H9 (cell line): ENCODE data around the gene EML4. TPM values are rescaled to one million over a fixed set of nuclear protein-coding genes. Genes with fewer than 3 reads are reported as not detected.

Experiments used
- DNase-seq: peaks from one replicate; pipeline ENCODE4 v3.0.0-alpha.2; 2017
- H2AFZ ChIP-seq: one replicate; pipeline ENCODE4 v1.6.1; 2013; ENCODE audit warnings: mild to moderate bottlenecking, low read length, control low read depth, moderate library complexity
- H2AK5ac ChIP-seq: 2 replicates; pipeline ENCODE4 v1.6.1; 2013; ENCODE audit warnings: low read length, control low read depth, mixed read lengths; ENCODE audit not compliant: insufficient read length
- H2BK120ac ChIP-seq: one replicate; pipeline ENCODE4 v1.6.1; 2013; ENCODE audit warnings: low read depth, mild to moderate bottlenecking, low read length, control low read depth, inconsistent platforms; ENCODE audit not compliant: poor library complexity, severe bottlenecking
- H2BK12ac ChIP-seq: 2 replicates; pipeline ENCODE4 v1.6.1; 2013; ENCODE audit warnings: low read length, control low read depth, mixed read lengths, low read depth; ENCODE audit not compliant: insufficient read length
- H2BK15ac ChIP-seq: 2 replicates; pipeline ENCODE4 v1.6.1; 2013; ENCODE audit warnings: low read depth, low read length, control low read depth
- H2BK20ac ChIP-seq: one replicate; pipeline ENCODE4 v1.6.1; 2013; ENCODE audit warnings: low read depth, mild to moderate bottlenecking, low read length, control low read depth, inconsistent platforms; ENCODE audit not compliant: poor library complexity, severe bottlenecking
- H2BK5ac ChIP-seq: 2 replicates; pipeline ENCODE4 v1.6.1; 2013; ENCODE audit warnings: low read length, control low read depth, mixed read lengths; ENCODE audit not compliant: insufficient read length
- H3K14ac ChIP-seq: 2 replicates; pipeline ENCODE4 v1.6.1; 2013; ENCODE audit warnings: low read length, control low read depth; ENCODE audit not compliant: insufficient read depth
- H3K18ac ChIP-seq: 2 replicates; pipeline ENCODE4 v1.6.1; 2013; ENCODE audit warnings: low read depth, mild to moderate bottlenecking, mixed read lengths, low read length, control low read depth; ENCODE audit not compliant: insufficient read length
- H3K23ac ChIP-seq: 2 replicates; pipeline ENCODE4 v1.6.1; 2013; ENCODE audit warnings: low read length, control low read depth, mixed read lengths, low read depth; ENCODE audit not compliant: insufficient read length
- H3K23me2 ChIP-seq: 2 replicates; pipeline ENCODE4 v1.6.1; 2013; ENCODE audit warnings: low read depth, mild to moderate bottlenecking, mixed read lengths, low read length, control low read depth; ENCODE audit not compliant: insufficient read length, poor library complexity, severe bottlenecking
- H3K27ac ChIP-seq: 2 replicates; pipeline ENCODE4 v1.5.1; 2013; ENCODE audit warnings: low read length, control low read depth, mixed read lengths, low read depth; ENCODE audit not compliant: insufficient read length
- H3K27me3 ChIP-seq: 2 replicates; pipeline ENCODE4 v1.6.1; 2013; ENCODE audit warnings: low read length, control low read depth, inconsistent platforms; ENCODE audit not compliant: insufficient read depth
- H3K4ac ChIP-seq: 2 replicates; pipeline ENCODE4 v1.6.1; 2013; ENCODE audit warnings: low read depth, mild to moderate bottlenecking, control low read depth, inconsistent platforms, low read length, moderate library complexity
- H3K4me1 ChIP-seq: 2 replicates; pipeline ENCODE4 v1.6.1; 2013; ENCODE audit warnings: low read length, control low read depth, inconsistent platforms; ENCODE audit not compliant: insufficient read depth
- H3K4me2 ChIP-seq: 2 replicates; pipeline ENCODE4 v1.6.1; 2013; ENCODE audit warnings: low read length, control low read depth, mixed read lengths; ENCODE audit not compliant: insufficient read length, insufficient read depth
- H3K56ac ChIP-seq: 2 replicates; pipeline ENCODE4 v1.6.1; 2013; ENCODE audit warnings: low read depth, mild to moderate bottlenecking, mixed read lengths, low read length, control low read depth; ENCODE audit not compliant: insufficient read length
- H3K79me1 ChIP-seq: 2 replicates; pipeline ENCODE4 v1.6.1; 2013; ENCODE audit warnings: low read depth, mild to moderate bottlenecking, moderate library complexity, low read length, control low read depth, inconsistent platforms; ENCODE audit not compliant: insufficient read depth, poor library complexity, severe bottlenecking
- H3K79me2 ChIP-seq: 2 replicates; pipeline ENCODE4 v1.6.1; 2013; ENCODE audit warnings: low read length, control low read depth, inconsistent platforms; ENCODE audit not compliant: insufficient read depth
- H3K9ac ChIP-seq: 2 replicates; pipeline ENCODE4 v1.6.1; 2013; ENCODE audit warnings: low read length, control low read depth, mixed read lengths; ENCODE audit not compliant: insufficient read length; ENCODE audit errors: extremely low read depth
- H3K9me3 ChIP-seq: one replicate; pipeline ENCODE4 v1.6.1; 2013; ENCODE audit warnings: low read depth, low read length, inconsistent platforms; ENCODE audit not compliant: control insufficient read depth
- H3T11ph ChIP-seq: one replicate; pipeline ENCODE4 v1.6.1; 2013; ENCODE audit warnings: mild to moderate bottlenecking, low read length, control low read depth, inconsistent platforms
- H4K20me1 ChIP-seq: one replicate; pipeline ENCODE4 v1.6.1; 2013; ENCODE audit not compliant: control insufficient read depth, insufficient read length, insufficient read depth
- H4K5ac ChIP-seq: 2 replicates; pipeline ENCODE4 v1.6.1; 2013; ENCODE audit warnings: low read depth, mild to moderate bottlenecking, mixed read lengths, low read length, control low read depth; ENCODE audit not compliant: insufficient read length
- H4K8ac ChIP-seq: replicated peaks from 2 replicates; pipeline ENCODE4 v1.6.1; 2013; ENCODE audit warnings: low read length, control low read depth, mixed read lengths, low read depth; ENCODE audit not compliant: insufficient read length
- H4K91ac ChIP-seq: 2 replicates; pipeline ENCODE4 v1.6.1; 2013; ENCODE audit warnings: low read depth, mild to moderate bottlenecking, moderate library complexity, mixed read lengths, low read length, control low read depth; ENCODE audit not compliant: insufficient read length
- H3K27ac Mint-ChIP-seq, 3 experiments: 2 replicates in 2 of 3; 3 replicates in 1 of 3; pipeline ENCODE4 v1.8.0; 2020 to 2021; ENCODE audit warnings: mixed read lengths in 3 of 3, mild to moderate bottlenecking in 1 of 3, moderate library complexity in 1 of 3
- H3K27me3 Mint-ChIP-seq: 2 replicates; pipeline ENCODE4 v1.8.0; 2021; ENCODE audit warnings: low read depth, mild to moderate bottlenecking, moderate library complexity, mixed read lengths
- H3K36me3 Mint-ChIP-seq, 3 experiments: 2 replicates in 2 of 3; 3 replicates in 1 of 3; pipeline ENCODE4 v1.8.0; 2020 to 2021; ENCODE audit warnings: low read depth in 3 of 3, mixed read lengths in 3 of 3; ENCODE audit not compliant: insufficient read depth in 1 of 3
- H3K4me1 Mint-ChIP-seq, 2 experiments: 2 replicates each; pipeline ENCODE4 v1.8.0; 2020; ENCODE audit warnings: mixed read lengths in 2 of 2
- H3K4me3 Mint-ChIP-seq, 2 experiments: 2 replicates in 1 of 2; 3 replicates in 1 of 2; pipeline ENCODE4 v1.8.0; 2020 to 2021; ENCODE audit warnings: mild to moderate bottlenecking in 2 of 2, mixed read lengths in 2 of 2, moderate library complexity in 1 of 2
- H3K9me3 Mint-ChIP-seq, 2 experiments: 2 replicates in 1 of 2; 3 replicates in 1 of 2; pipeline ENCODE4 v1.8.0; 2020; ENCODE audit warnings: mild to moderate bottlenecking in 2 of 2, mixed read lengths in 2 of 2, moderate library complexity in 1 of 2
- CTCF ChIP-seq: fragments of 200-600 bp; sonication (generic); conservative IDR thresholded peaks from 3 replicates; pipeline ENCODE4 v1.8.0; 2021; ENCODE audit warnings: antibody characterized with exemption, mild to moderate bottlenecking
- WGBS: extraction: QIAGEN DNeasy Blood & Tissue Kit; methylation state at CpG from one replicate; pipeline ENCODE4 v1.1.7; 2013; ENCODE audit warnings: missing lambda C conversion rate, low lambda C conversion rate, mixed read lengths; ENCODE audit not compliant: insufficient read length; ENCODE audit errors: extremely low coverage; 5-methylcytosine and 5-hydroxymethylcytosine counted together
- total RNA-seq: library from RNA; stranded (reverse); gene quantifications from 2 replicates; pipeline ENCODE4 v1.2.1, GENCODE V29; 2021

Gene EML4
- total RNA-seq, 1 experiment from 2014 or later, result 68.6 TPM

DNA sequence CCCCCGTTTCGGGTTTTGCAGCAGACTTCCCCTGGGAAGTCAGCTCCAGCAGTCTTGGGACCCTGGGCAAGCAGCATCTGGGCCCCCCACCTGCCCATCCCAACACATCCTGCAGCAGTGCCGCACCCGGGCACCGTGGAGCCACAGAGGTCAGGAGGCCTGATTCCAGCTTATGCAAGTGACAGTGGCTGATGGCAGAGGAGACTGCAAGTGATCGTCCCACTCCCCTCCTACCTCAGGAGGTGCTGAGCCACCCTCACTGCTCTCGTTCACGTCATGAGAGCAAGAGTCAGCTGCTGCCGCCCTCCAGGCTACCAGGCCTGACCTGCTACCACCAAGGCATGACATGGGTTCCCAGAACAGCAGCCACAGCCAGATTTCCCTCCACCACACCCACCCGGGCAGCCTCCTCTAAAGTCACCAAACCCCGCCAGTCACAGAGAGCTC lies 173.7 kb downstream of the EML4 start:
- Histone ChIP-seq H3K14ac (no peak overlapping the region; the same call in 1 of the 2 replicates), H4K91ac (no peak overlapping the region), H3K27ac (no peak overlapping the region), H3K23me2 (no peaks in the 10 kb centered on the region), H2BK12ac (no peak overlapping the region), H3K79me1 (peaks cover 4% of the 10 kb centered on the region), H3K4ac (no peak overlapping the region), H2AK5ac (no peak overlapping the region), H3K4me1 (no peaks in the 10 kb centered on the region), H3K9ac (no peak overlapping the region), H3K56ac (no peak overlapping the region), H3T11ph (no peak overlapping the region), H2BK5ac (no peak overlapping the region), H3K79me2 (no peaks in the 10 kb centered on the region; the same call in 1 of the 2 replicates), H3K18ac (no peak overlapping the region), H2BK120ac (no peak overlapping the region), H2BK20ac (no peak overlapping the region), H2AFZ (no peak overlapping the region), H4K20me1 (no peaks in the 10 kb centered on the region), H2BK15ac (no peak overlapping the region), H3K4me2 (no peak overlapping the region), H4K5ac (no peak overlapping the region), H3K23ac (no peak overlapping the region), H3K9me3 (no peaks in the 10 kb centered on the region), H3K27me3 (no peaks in the 10 kb centered on the region), H4K8ac (no peak overlapping the region)
- no peaks in the 10 kb centered on the region for H3K9me3 Mint-ChIP-seq
- no peaks in the 10 kb centered on the region; the same call in 1 of the 2 replicates for H3K27me3 Mint-ChIP-seq
- H3K36me3 Mint-ChIP-seq, result peaks cover 12 to 34% (median 29%) of the 10 kb centered on the region in 3 experiments; a peak in 6 of 7 replicates
- no peak for DNase-seq
- H3K27ac Mint-ChIP-seq, result peak overlapping the region in 2 of 3 experiments; percentile 73 to 84; a peak in 4 of 7 replicates
- no peak for TF ChIP-seq CTCF
- H3K4me3 Mint-ChIP-seq, result no peak overlapping the region
- WGBS, result no CpG with 5 or more reads among the region's 11 CpGs
- H3K4me1 Mint-ChIP-seq, result peaks cover 10 to 20% of the 10 kb centered on the region in 2 experiments
